Epithelial cell of alveolus of lung (primary cell): ENCODE results near the gene CXCL17. TPM values are rescaled to one million over a fixed set of nuclear protein-coding genes. Genes with fewer than 3 reads are reported as not detected.

ENCODE experiments used
- total RNA-seq: library from RNA; depleted of rRNA; stranded (reverse); fragments of >200 nt; gene quantifications from 2 replicates; pipeline ENCODE4 v1.2.1, GENCODE V29; 2015

Gene CXCL17, protein sequence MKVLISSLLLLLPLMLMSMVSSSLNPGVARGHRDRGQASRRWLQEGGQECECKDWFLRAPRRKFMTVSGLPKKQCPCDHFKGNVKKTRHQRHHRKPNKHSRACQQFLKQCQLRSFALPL
- total RNA-seq, result not detected in 2 replicates

DNA sequence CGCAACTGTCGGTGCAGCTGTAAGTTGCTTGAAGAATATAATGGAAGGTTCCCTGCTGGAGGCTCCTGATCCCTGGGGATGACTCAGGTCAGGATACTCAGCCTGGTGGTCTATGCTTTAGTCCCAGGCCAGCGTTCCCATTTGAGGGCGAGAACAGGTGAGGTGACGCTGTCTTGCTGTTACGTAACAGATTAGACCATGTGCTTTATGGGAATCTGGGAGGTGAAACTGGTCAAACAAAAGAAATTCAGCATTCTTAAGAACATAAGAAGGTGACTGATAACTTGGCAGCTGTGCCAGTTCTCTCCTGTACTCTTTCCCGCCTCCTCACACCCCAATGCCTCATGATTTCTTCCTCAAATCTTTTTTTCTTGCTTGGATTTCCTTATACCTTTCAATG, at the start of gene CXCL17:
CXCL17 (minus strand) TSS at position 114 of the 400 bp plus-strand sequence. CDS start 114 bp downstream, outside the sequence.

DNA sequence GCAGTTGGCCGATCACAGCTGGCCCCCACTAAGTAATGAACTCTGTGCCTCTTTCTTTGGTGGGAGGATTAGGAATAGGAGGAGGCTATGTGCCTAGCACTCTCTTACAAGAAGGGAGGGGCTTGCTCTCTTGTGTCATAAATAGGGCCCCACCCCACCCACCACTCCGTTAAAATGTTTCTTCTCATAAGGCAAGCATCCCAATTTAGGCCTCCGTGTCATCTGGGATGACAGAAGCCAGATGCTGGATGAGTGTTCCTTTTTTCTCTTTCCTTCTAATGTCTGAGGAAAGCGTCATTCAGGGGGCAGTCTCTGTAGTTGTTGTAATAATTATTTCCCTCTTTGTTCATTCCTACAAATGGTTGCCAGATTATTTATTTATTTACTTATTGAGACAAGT, 15.4 kb downstream of the CXCL17 start, which contains the start of gene LIPE:
LIPE (minus strand) TSS at position 76 of the 400 bp plus-strand sequence. CDS start 239 bp downstream, outside the sequence.

DNA sequence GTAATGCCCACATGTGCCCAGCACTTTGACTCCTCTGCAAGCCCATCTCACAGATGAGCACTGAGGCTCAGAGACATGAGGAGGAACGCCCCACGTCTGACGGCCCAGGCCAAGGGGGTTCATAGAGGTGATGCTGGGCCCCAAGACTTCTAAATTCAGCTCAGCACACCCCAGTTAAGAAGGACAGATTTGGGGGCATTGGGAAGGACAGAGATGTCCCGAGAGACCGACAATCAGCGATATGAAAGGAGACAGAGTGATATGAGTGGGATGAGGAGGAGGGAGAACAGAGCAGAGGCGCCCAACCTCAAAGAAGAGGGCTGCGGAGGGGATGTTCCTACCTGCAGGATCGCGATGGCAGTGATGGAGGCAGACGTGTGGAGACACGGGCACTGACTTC, 52.8 kb downstream of the CXCL17 start, which contains the start of gene CNFN:
CNFN (minus strand) TSS at position 399 of the 400 bp plus-strand sequence. CDS start 1,260 bp downstream, outside the sequence.

Other genes with a start within 250 kb of the CXCL17 start
- 32.6 and 34.8 TPM in 2 replicates for gene DEDD2, start 225.3 kb downstream of the CXCL17 start, total RNA-seq
- 8.8 and 10.6 TPM in 2 replicates for gene ZNF526, start 222.6 kb downstream of the CXCL17 start, total RNA-seq
- gene GSK3A, start 200.3 kb downstream of the CXCL17 start, total RNA-seq, result 20.4 and 28.4 TPM in 2 replicates
- gene ERF, start 187.8 kb downstream of the CXCL17 start, total RNA-seq, result 54.2 and 58.3 TPM in 2 replicates
- gene CIC, start 173.7 kb downstream of the CXCL17 start, total RNA-seq, result 29.5 and 39.0 TPM in 2 replicates
- gene PRR19, start 140.8 kb downstream of the CXCL17 start, total RNA-seq, result 0.78 and 0.88 TPM in 2 replicates
- gene PAFAH1B3, start 140.3 kb downstream of the CXCL17 start, total RNA-seq, result 20.9 and 56.0 TPM in 2 replicates
- gene TMEM145, start 129.6 kb downstream of the CXCL17 start, total RNA-seq, result 0.24 TPM in 1 of 2 replicates, not detected in the other
- 25.6 and 44.4 TPM in 2 replicates for gene MEGF8, start 117.3 kb downstream of the CXCL17 start, total RNA-seq
- gene CNFN, start 52.6 kb downstream of the CXCL17 start, total RNA-seq, result 1.8 TPM in 1 of 2 replicates, not detected in the other
- 3.9 and 8.0 TPM in 2 replicates for gene LIPE, start 15.6 kb downstream of the CXCL17 start, total RNA-seq
- gene CEACAM1, start 85.5 kb upstream of the CXCL17 start, total RNA-seq, result 0.39 TPM in 1 of 2 replicates, not detected in the other
- not detected in 2 replicates for gene CEACAM8, start 152.0 kb upstream of the CXCL17 start, total RNA-seq